Measurements from ENCODE around the gene ULK4.

- TF ChIP-seq, protein P1, sequence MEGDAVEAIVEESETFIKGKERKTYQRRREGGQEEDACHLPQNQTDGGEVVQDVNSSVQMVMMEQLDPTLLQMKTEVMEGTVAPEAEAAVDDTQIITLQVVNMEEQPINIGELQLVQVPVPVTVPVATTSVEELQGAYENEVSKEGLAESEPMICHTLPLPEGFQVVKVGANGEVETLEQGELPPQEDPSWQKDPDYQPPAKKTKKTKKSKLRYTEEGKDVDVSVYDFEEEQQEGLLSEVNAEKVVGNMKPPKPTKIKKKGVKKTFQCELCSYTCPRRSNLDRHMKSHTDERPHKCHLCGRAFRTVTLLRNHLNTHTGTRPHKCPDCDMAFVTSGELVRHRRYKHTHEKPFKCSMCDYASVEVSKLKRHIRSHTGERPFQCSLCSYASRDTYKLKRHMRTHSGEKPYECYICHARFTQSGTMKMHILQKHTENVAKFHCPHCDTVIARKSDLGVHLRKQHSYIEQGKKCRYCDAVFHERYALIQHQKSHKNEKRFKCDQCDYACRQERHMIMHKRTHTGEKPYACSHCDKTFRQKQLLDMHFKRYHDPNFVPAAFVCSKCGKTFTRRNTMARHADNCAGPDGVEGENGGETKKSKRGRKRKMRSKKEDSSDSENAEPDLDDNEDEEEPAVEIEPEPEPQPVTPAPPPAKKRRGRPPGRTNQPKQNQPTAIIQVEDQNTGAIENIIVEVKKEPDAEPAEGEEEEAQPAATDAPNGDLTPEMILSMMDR (IDR thresholded peaks at IDR 0.05) = no peak
- TF ChIP-seq POLR2A (IDR thresholded peaks at IDR 0.05) (no peak), EP300 (IDR thresholded peaks at IDR 0.05) (no peak)
Measured at GRCh38 chr3:41362638-41363559, 599.0 kb downstream of the ULK4 start.

Data from ovary (tissue), 3 donors.